HFFc6 (cell line): Measurements from ENCODE around the gene PEPD. TPM values are rescaled to one million over a fixed set of nuclear protein-coding genes. Genes with fewer than 3 reads are reported as not detected.

ENCODE experiments used
- DNase-seq: peaks from one replicate; pipeline ENCODE4 v3.0.0-alpha.2; 2018
- H3K27ac Mint-ChIP-seq: 2 replicates; pipeline ENCODE4 v1.8.0; 2020; ENCODE audit warnings: mild to moderate bottlenecking, mixed read lengths
- H3K27me3 Mint-ChIP-seq: 2 replicates; pipeline ENCODE4 v1.8.0; 2021; ENCODE audit warnings: mild to moderate bottlenecking, moderate library complexity, mixed read lengths; ENCODE audit not compliant: insufficient read depth
- H3K36me3 Mint-ChIP-seq: 2 replicates; pipeline ENCODE4 v1.8.0; 2021; ENCODE audit warnings: low read depth, mixed read lengths
- H3K4me1 Mint-ChIP-seq: 2 replicates; pipeline ENCODE4 v1.8.0; 2020; ENCODE audit warnings: low read depth, mixed read lengths
- H3K4me3 Mint-ChIP-seq: 2 replicates; pipeline ENCODE4 v1.8.0; 2020; ENCODE audit warnings: mild to moderate bottlenecking, moderate library complexity, mixed read lengths
- H3K9me3 Mint-ChIP-seq: 2 replicates; pipeline ENCODE4 v1.8.0; 2020; ENCODE audit warnings: mild to moderate bottlenecking, mixed read lengths
- total RNA-seq, 6 experiments: library from RNA; stranded (reverse); fragmentation: NEBNext Ultra II Directional; extraction: Animal tissue kit (Norgen Biotek cat#: 25700); gene quantifications; 2 replicates in 1 of 6; 3 replicates in 5 of 6; pipeline ENCODE4 v1.2.3, GENCODE V29; 2021
- TF ChIP-seq, protein P1 (sequence below): fragments of 200-600 bp; sonication (generic); IDR thresholded peaks from 2 replicates; pipeline ENCODE4 v1.5.0; 2021; ENCODE audit warnings: antibody characterized with exemption, mild to moderate bottlenecking

The PEPD gene
- total RNA-seq, 6 experiments from 2014 or later: 57.0 to 76.9 (median 67.6) TPM

DNA sequence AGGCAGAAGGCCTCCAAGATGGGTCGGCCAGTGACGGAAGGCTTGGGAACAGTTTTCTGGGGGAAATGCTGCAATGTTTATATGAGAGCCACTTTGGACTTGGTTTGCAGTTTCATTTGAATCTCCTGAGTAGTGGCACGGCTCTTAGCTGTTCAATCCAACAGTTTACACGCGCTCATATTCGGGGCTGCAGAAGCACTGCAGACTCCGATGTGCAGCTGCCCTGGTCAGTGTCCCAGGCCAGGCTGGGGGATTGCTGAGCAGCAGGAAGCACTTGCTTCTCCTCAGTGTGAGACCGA, 116.4 kb downstream of the PEPD start:
- Mint-ChIP-seq H3K9me3 (no peaks in the 10 kb centered on the region), H3K36me3 (no peaks in the 10 kb centered on the region), H3K4me1 (no peaks in the 10 kb centered on the region), H3K27me3 (no peaks in the 10 kb centered on the region), H3K4me3 (no peak overlapping the region), H3K27ac (no peak overlapping the region)
- TF ChIP-seq, protein P1, sequence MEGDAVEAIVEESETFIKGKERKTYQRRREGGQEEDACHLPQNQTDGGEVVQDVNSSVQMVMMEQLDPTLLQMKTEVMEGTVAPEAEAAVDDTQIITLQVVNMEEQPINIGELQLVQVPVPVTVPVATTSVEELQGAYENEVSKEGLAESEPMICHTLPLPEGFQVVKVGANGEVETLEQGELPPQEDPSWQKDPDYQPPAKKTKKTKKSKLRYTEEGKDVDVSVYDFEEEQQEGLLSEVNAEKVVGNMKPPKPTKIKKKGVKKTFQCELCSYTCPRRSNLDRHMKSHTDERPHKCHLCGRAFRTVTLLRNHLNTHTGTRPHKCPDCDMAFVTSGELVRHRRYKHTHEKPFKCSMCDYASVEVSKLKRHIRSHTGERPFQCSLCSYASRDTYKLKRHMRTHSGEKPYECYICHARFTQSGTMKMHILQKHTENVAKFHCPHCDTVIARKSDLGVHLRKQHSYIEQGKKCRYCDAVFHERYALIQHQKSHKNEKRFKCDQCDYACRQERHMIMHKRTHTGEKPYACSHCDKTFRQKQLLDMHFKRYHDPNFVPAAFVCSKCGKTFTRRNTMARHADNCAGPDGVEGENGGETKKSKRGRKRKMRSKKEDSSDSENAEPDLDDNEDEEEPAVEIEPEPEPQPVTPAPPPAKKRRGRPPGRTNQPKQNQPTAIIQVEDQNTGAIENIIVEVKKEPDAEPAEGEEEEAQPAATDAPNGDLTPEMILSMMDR: no peak
- no peak for DNase-seq

GRCh38 chr19:33404506-33405253, 116.9 kb downstream of the PEPD start:
- Mint-ChIP-seq H3K36me3 (no peaks in the 10 kb centered on the region), H3K4me1 (no peaks in the 10 kb centered on the region), H3K4me3 (no peak overlapping the region), H3K27ac (no peak overlapping the region), H3K9me3 (no peaks in the 10 kb centered on the region), H3K27me3 (no peaks in the 10 kb centered on the region)
- TF ChIP-seq, protein P1: no peak
- no peak for DNase-seq

DNA sequence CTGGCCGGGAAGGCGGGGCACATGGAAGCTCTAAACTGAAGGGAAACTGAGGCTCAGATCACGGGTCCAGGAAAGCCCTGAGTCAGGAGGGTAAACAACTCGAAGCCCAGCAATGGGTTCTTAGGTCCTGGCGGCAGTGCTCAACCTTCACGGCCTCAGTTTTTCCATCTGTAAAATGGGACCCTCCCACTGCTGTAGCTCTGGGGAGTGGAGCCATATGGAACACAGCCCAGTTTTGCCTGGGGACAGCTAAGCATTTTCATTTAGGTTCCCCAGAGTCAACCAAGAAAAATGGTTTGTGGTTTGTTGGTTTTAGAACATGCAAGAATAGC, 117.7 kb downstream of the PEPD start:
- no peaks in the 10 kb centered on the region for H3K27me3 Mint-ChIP-seq

DNA sequence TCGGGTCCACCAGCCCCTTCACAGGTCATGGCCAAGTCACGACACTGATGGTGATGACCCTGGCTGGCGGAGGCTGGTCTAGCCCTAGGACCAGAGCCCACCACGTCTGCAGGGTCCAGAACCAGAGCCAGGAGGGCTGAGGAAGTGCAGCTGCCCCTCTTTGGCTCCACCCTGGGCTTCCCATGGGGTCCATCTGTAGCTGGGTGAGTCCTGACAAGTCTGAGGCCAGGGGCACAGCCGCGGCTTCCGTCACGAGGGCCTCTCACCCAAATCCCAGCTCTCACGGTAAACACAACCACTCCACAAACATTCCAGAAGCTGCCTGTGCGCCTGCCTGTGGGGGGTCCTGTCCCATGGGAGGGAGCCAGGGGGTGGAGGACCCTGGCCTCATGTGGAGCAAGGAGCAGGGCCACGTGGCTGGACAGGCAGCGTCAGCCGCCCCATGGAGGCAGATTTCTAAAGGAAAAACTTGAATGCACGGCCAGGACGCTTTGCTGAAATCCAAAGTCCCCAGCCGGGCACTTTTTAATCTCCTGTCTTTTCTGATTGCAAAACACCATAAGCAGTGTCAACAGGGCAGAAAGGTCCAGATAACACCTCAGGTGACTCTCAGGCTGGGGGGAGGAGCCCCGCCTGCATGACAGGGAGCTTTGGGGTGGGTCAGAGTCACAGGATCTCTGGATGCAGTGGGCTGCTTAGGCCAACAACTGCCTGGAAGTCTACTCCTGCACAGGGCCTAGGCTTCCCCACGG, 118.2 kb downstream of the PEPD start:
- H3K27me3 Mint-ChIP-seq: no peaks in the 10 kb centered on the region
- no peaks in the 10 kb centered on the region for H3K4me1 Mint-ChIP-seq
- no peak overlapping the region for H3K27ac Mint-ChIP-seq
- no peaks in the 10 kb centered on the region for H3K36me3 Mint-ChIP-seq
- TF ChIP-seq, protein P1: no peak
- DNase-seq: no peak
- no peaks in the 10 kb centered on the region for H3K9me3 Mint-ChIP-seq
- no peak overlapping the region for H3K4me3 Mint-ChIP-seq

More for the DNA sequence above, 117.7 kb downstream of the PEPD start:
- no peak overlapping the region for H3K4me3 Mint-ChIP-seq
- DNase-seq: no peak
- TF ChIP-seq, protein P1: no peak
- H3K27ac Mint-ChIP-seq: no peak overlapping the region
- no peaks in the 10 kb centered on the region for H3K36me3 Mint-ChIP-seq
- H3K9me3 Mint-ChIP-seq: no peaks in the 10 kb centered on the region
- H3K4me1 Mint-ChIP-seq: no peaks in the 10 kb centered on the region

DNA sequence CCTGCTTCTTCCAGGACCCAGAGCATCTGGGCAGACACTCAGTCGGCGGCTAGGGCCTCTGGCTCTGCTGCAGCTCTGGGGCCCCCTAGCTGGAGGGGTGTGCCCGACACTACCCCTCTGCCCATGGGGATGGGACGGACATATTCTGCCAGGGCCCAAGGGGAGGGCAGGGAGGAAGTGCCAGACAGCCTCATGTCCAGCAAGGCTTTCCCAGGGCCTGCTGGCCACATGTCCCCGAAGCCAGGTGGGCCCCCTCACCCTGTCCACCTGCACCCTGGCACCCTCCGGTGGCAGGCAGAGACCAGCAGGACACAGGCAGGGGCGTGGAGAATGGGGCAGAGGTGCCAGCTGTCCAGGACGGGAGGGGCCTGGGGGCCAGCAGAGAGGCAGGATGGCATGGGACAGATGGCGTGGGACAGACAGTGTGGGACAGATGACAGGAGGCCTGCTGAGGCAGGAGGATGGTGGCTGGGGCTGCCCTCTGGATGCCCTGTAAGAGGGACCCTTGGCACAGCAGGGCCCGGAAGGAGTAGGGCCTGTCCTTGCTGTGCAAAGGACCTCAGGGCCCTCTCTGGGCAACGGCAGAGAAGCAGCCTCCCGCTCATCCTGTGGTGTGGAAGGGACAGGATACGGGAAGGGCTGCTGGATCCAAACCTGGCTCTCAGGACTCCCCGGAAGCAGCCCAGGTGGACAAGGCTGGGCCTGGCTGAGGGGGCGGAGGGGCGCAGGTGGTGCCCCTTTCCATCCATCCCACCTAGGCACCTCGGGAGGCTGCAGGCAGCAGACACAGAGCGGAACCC, 119.0 kb downstream of the PEPD start:
- H3K9me3 Mint-ChIP-seq: no peaks in the 10 kb centered on the region
- H3K4me1 Mint-ChIP-seq: no peaks in the 10 kb centered on the region
- no peak overlapping the region for H3K27ac Mint-ChIP-seq
- TF ChIP-seq, protein P1: no peak; the same call in 1 of the 2 replicates
- no peaks in the 10 kb centered on the region for H3K27me3 Mint-ChIP-seq
- no peaks in the 10 kb centered on the region for H3K36me3 Mint-ChIP-seq
- H3K4me3 Mint-ChIP-seq: no peak overlapping the region
- DNase-seq: no peak
